Measurements from ENCODE around the gene UTS2B.
"Not testable (repeated sequence)": the region's sequence is repeated elsewhere in the genome, so short reads cannot be mapped to it uniquely, and the experiment has no call there.

UTS2B gene

GRCh38 chr3:191269289-191270085 lies 60.8 kb downstream of the UTS2B start:
- no peak for DNase-seq

- DNase-seq, result no peak
These were observed 61.6 kb downstream of the UTS2B start for GRCh38 chr3:191268737-191269136.

- DNase-seq, result no peak
These were observed 66.5 kb downstream of the UTS2B start for GRCh38 chr3:191263850-191264249.

GRCh38 chr3:191263365-191263764 lies 67.0 kb downstream of the UTS2B start:
- no peak for DNase-seq

GRCh38 chr3:191262650-191263049 lies 67.7 kb downstream of the UTS2B start:
- no peak for DNase-seq

GRCh38 chr3:191261304-191261638 lies 69.1 kb downstream of the UTS2B start:
- no peak for DNase-seq

GRCh38 chr3:191260431-191261303 lies 69.7 kb downstream of the UTS2B start:
- DNase-seq, result no peak

GRCh38 chr3:191259486-191259885 lies 70.8 kb downstream of the UTS2B start:
- no peak for DNase-seq

- DNase-seq, result no peak
These were observed 73.0 kb downstream of the UTS2B start for GRCh38 chr3:191257286-191257685.

GRCh38 chr3:191256405-191256804 lies 73.9 kb downstream of the UTS2B start:
- no peak for DNase-seq

- DNase-seq, result no peak
These were observed 75.2 kb downstream of the UTS2B start for GRCh38 chr3:191255156-191255555.

GRCh38 chr3:191254098-191254873 lies 76.0 kb downstream of the UTS2B start:
- no peak for DNase-seq

GRCh38 chr3:191253089-191253799 lies 77.1 kb downstream of the UTS2B start:
- DNase-seq, result no peak

- no peak for DNase-seq
These were observed 83.7 kb downstream of the UTS2B start for GRCh38 chr3:191246630-191247029.

- DNase-seq, result not testable (repeated sequence)
These were observed 84.3 kb downstream of the UTS2B start for GRCh38 chr3:191246034-191246433.

- no peak for DNase-seq
These were observed 86.0 kb downstream of the UTS2B start for GRCh38 chr3:191244242-191244867.

- DNase-seq, result no peak
These were observed 89.8 kb downstream of the UTS2B start for GRCh38 chr3:191240486-191240885.

- no peak for DNase-seq
These were observed 90.8 kb downstream of the UTS2B start for GRCh38 chr3:191239407-191240031.

- DNase-seq, result no peak
These were observed 92.0 kb downstream of the UTS2B start for GRCh38 chr3:191238321-191238817.

GRCh38 chr3:191237047-191237882 lies 93.1 kb downstream of the UTS2B start:
- DNase-seq, result no peak

- no peak for DNase-seq
These were observed 93.7 kb downstream of the UTS2B start for GRCh38 chr3:191236646-191237045.

All from activated naive CD4-positive, alpha-beta T cell (primary cell).